Body of pancreas (tissue), 4 donors: ENCODE results near the gene UBE2C.

Experiments used
- CTCF ChIP-seq, 7 experiments: fragments of 450-650 bp in 4 of 7; fragments of 200-600 bp in 3 of 7; sonication (generic) in 3 of 7; IDR thresholded peaks; one replicate each; pipeline ENCODE4 v1.5.1; 2016 to 2019; ENCODE audit warnings: antibody characterized with exemption in 7 of 7
- POLR2A ChIP-seq, 3 donors: fragments of 450-650 bp; IDR thresholded peaks; one replicate each; pipeline ENCODE4 v1.6.1; 2016; ENCODE audit warnings: antibody characterized with exemption in 3 of 3, mild to moderate bottlenecking in 2 of 3

- TF ChIP-seq CTCF (IDR thresholded peaks at IDR 0.05) = no peak
- no peak for TF ChIP-seq POLR2A (IDR thresholded peaks at IDR 0.05)
Measured at GRCh38 chr20:45819466-45819865, 7.0 kb downstream of the UBE2C start.
